Activated naive CD4-positive, alpha-beta T cell treated with anti-CD3 and anti-CD28 coated beads, Interleukin-2, amount 50 U/mL, for 72 hours (primary cell): ENCODE measurements around the gene C2orf78. TPM values are rescaled to one million over a fixed set of nuclear protein-coding genes. Genes with fewer than 3 reads are reported as not detected.
A peak's percentile ranks its signal among the peaks of the same experiment; 100 is the strongest.

Source experiments
- ATAC-seq, 2 donors: fragments of 150-1000 bp; cut with Tn5 transposase; 2 replicates each; pipeline ENCODE4 v1.10.0; 2021; ENCODE audit warnings: mild to moderate bottlenecking in 2 of 2, moderate library complexity in 2 of 2
- DNase-seq, 2 donors: peaks; one replicate each; pipeline ENCODE4 v3.0.0; 2021 to 2022; ENCODE audit warnings: low spot score in 2 of 2
- H3K27ac Mint-ChIP-seq, 2 donors: one replicate each; pipeline ENCODE4 v1.8.0; 2022; ENCODE audit warnings: mild to moderate bottlenecking in 2 of 2, mixed read lengths in 2 of 2
- H3K36me3 Mint-ChIP-seq, 2 donors: one replicate each; pipeline ENCODE4 v1.8.0; 2022; ENCODE audit warnings: mixed read lengths in 2 of 2
- H3K9me3 Mint-ChIP-seq, 2 donors: one replicate each; pipeline ENCODE4 v1.8.0; 2022; ENCODE audit warnings: mixed read lengths in 2 of 2
- total RNA-seq, 2 donors: library from RNA; stranded (reverse); gene quantifications; one replicate each; pipeline ENCODE4 v1.2.3, GENCODE V29; 2022

The C2orf78 gene
- total RNA-seq, 2 donors from 2014 or later: not detected

DNA sequence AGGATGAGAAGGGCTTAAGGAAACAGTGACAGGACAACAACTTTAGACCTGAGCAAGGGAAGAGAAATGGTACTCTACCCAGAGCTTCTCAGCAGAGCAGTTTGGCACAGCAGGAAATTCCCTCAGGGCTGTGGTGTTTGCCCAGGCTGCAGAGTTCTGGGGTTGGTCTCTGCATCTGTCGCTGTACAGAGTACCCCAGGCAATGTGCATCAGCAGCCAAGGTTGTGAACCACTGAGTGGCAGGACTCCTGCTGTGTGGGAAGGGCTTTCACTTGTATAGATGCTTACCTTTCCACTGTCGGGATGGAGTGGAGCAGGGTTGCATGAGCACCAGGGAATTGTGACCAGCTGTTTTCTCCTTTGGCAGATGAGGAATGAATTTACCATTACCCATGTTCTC, 66.0 kb downstream of the C2orf78 start:
- no peaks in the 10 kb centered on the region for H3K9me3 Mint-ChIP-seq
- peaks cover 27% of the 10 kb centered on the region in 2 donors for H3K36me3 Mint-ChIP-seq
- DNase-seq (no peak), ATAC-seq (no peak)
- H3K27ac Mint-ChIP-seq: no peak overlapping the region

- Mint-ChIP-seq H3K36me3 (peaks cover 16 to 39% of the 10 kb centered on the region in 2 donors), H3K27ac (peak overlapping the region in 1 of 2 donors; percentile 37), H3K9me3 (no peaks in the 10 kb centered on the region)
- peak in 1 of 2 donors; percentile 20 for ATAC-seq
- DNase-seq: no peak
Observed at GRCh38 chr2:73851274-73851673, 67.3 kb downstream of the C2orf78 start.

DNA sequence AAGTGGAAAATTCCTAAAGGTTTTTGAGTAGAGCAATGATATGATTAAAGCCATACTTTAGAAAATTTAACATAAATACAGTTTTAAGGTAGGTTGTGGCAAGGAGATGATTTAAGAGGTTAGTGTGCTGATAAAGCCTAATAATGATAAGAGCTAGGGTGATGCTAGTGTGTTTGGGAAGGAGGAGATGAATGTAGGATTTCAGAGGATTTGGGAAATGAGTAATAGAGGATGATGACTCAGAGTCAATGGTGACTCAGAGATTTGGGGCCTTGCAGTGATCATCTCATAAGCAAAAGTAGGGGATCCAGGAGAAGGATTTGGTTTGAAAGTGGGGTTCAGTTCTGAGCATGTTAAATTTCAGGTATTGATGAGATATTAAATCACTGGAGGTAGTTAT, 68.0 kb downstream of the C2orf78 start:
- Mint-ChIP-seq H3K36me3 (peaks cover 12 to 42% of the 10 kb centered on the region in 2 donors), H3K27ac (no peak overlapping the region), H3K9me3 (no peaks in the 10 kb centered on the region)
- ATAC-seq (peak; percentile 72 to 94), DNase-seq (no peak)

GRCh38 chr2:73855526-73855925, 71.5 kb downstream of the C2orf78 start:
- Mint-ChIP-seq H3K27ac (peak overlapping the region in 1 of 2 donors; percentile 75), H3K36me3 (peaks cover 20 to 44% of the 10 kb centered on the region in 2 donors)
- ATAC-seq: no peak

GRCh38 chr2:73856214-73856613, 72.2 kb downstream of the C2orf78 start:
- H3K36me3 Mint-ChIP-seq: peaks cover 25 to 44% of the 10 kb centered on the region in 2 donors
- peak overlapping the region in 1 of 2 donors; percentile 75 for H3K27ac Mint-ChIP-seq
- H3K9me3 Mint-ChIP-seq: no peaks in the 10 kb centered on the region
- ATAC-seq (peak in 1 of 2 donors; percentile 74), DNase-seq (no peak)

More at GRCh38 chr2:73855526-73855925, 71.5 kb downstream of the C2orf78 start:
- H3K9me3 Mint-ChIP-seq: no peaks in the 10 kb centered on the region
- DNase-seq: no peak

DNA sequence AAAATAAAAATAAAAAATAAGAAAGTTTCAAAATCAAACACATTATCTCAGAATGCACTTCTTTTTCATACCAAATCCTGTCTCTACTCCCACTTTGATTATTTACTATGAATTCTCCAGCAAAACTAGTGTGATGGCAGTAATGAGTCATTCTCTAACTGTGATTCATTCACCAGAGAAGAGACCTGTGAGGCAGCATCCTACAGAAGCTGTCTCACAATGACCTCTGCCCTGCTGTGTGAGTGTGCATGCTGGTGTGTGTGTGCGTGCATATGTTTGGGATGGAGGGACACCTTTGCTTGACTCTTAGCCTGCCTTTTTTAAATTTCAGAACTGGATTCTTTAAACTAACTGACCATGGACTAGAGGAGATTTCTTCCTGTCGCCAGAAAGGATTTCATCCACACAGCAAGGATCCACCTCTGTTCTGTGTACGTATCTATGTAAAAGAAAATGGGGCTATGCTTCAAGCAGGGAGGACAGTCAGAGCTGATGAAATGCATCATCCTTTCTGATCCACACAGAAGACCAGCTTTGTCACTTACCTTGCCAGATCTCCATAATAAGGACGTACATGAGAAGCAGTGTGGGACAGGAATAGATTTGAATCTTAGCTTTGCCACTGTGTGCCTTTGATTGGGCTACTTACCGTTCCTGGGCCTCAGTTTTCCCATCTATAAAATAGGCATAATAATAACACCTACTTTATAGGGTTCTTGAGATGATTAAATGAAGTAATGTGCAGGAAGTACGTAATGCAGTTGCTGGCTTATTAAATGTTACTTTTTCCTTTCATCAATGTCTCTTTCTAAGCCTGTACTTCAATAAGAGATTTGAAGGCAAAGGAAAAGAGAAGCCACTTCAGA, 76.0 kb downstream of the C2orf78 start:
- DNase-seq (peak in 1 of 2 donors; percentile 45), ATAC-seq (peak; percentile 94 to 100)
- Mint-ChIP-seq H3K27ac (peak overlapping the region; percentile 23 to 35), H3K9me3 (no peaks in the 10 kb centered on the region), H3K36me3 (peaks cover 50 to 54% of the 10 kb centered on the region in 2 donors)

DNA sequence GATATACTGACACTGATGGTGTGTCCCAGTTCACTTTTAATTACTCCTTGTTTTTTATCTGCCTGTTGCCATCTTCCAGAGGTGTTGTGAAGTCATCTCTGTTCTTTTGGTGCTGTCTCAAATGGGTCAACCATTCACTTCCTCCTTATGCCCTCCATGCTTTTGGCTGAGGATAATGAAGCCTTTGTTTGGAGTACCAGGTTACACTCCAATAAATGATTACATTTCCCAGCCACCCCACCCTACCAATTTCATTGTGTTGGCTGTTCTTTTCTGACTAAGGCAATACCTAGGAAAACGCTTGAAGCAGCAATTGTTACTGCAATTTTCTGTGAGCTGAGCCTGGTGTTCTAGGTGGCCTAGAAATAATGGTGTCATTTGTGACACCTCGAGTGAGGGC, 79.0 kb downstream of the C2orf78 start:
- ATAC-seq: no peak
- DNase-seq: no peak
- Mint-ChIP-seq H3K36me3 (peaks cover 22 to 65% of the 10 kb centered on the region in 2 donors), H3K9me3 (no peaks in the 10 kb centered on the region), H3K27ac (no peak overlapping the region)

Other genes starting within 250 kb of the C2orf78 start
- not detected for gene NAT8, start 141.8 kb upstream of the C2orf78 start, total RNA-seq
- gene TPRKB, start 46.8 kb upstream of the C2orf78 start, total RNA-seq: 10 to 100 TPM; 34.7 to 48.6 TPM
- 10 to 100 TPM; 31.0 to 31.1 TPM for gene DUSP11, start 4.1 kb upstream of the C2orf78 start, total RNA-seq
- 100 to 1,000 TPM in 1 of 2 donors, 10 to 100 TPM in 1; 76.0 to 110 TPM for gene STAMBP, start 44.8 kb downstream of the C2orf78 start, total RNA-seq
- under 1 TPM in 1 of 2 donors, not detected in 1; 0.27 TPM for gene ACTG2, start 108.8 kb downstream of the C2orf78 start, total RNA-seq
- 10 to 100 TPM; 75.5 to 89.1 TPM for gene DGUOK, start 142.7 kb downstream of the C2orf78 start, total RNA-seq
- 10 to 100 TPM; 15.9 to 24.7 TPM for gene TET3, start 200.7 kb downstream of the C2orf78 start, total RNA-seq